Measurements from ENCODE around the gene IL17RC.

DNA sequence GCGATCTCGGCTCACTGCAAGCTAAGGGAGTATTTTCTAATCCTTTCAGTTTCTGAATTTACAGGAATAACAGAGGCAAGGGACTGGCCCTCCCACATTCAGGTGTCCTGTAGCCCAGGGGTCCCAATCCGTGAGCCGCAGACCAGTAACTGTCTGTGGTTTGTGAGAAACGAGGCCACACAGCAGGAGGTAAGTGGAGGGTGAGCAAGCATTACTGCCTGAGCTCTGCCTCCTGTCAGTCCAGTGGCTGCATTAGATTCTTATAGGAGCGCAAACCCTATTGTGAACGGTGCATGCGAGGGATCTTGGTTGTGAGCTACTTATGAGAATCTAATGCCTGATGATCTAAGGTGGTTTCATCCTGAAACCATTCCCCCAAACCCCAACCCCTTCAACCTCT, 5.0 kb upstream of the IL17RC start:
- TF ChIP-seq, protein P1, sequence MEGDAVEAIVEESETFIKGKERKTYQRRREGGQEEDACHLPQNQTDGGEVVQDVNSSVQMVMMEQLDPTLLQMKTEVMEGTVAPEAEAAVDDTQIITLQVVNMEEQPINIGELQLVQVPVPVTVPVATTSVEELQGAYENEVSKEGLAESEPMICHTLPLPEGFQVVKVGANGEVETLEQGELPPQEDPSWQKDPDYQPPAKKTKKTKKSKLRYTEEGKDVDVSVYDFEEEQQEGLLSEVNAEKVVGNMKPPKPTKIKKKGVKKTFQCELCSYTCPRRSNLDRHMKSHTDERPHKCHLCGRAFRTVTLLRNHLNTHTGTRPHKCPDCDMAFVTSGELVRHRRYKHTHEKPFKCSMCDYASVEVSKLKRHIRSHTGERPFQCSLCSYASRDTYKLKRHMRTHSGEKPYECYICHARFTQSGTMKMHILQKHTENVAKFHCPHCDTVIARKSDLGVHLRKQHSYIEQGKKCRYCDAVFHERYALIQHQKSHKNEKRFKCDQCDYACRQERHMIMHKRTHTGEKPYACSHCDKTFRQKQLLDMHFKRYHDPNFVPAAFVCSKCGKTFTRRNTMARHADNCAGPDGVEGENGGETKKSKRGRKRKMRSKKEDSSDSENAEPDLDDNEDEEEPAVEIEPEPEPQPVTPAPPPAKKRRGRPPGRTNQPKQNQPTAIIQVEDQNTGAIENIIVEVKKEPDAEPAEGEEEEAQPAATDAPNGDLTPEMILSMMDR (IDR thresholded peaks at IDR 0.05): no peak
- TF ChIP-seq POLR2A (IDR thresholded peaks at IDR 0.05): no peak

Data from esophagus squamous epithelium (tissue), 4 donors.